Left renal cortex interstitium (tissue), 4 donors: ENCODE results near the gene MTA3. TPM values are rescaled to one million over a fixed set of nuclear protein-coding genes. Genes with fewer than 3 reads are reported as not detected.
A peak's percentile ranks its signal among the peaks of the same experiment; 100 is the strongest.
"Not testable (repeated sequence)": the region's sequence is repeated elsewhere in the genome, so short reads cannot be mapped to it uniquely, and the experiment has no call there.

Experiments
- DNase-seq, 4 donors: peaks; one replicate each; pipeline ENCODE4 v3.0.0-alpha.2; 2013; ENCODE audit warnings: low read depth in 4 of 4, low spot score in 2 of 4, missing footprints in 1 of 4
- polyA plus RNA-seq, 4 donors: library from polyadenylated mRNA; unstranded; fragments of 120-200 nt; gene quantifications; one replicate each; pipeline ENCODE4 v1.2.1, GENCODE V29; 2013; ENCODE audit not compliant: insufficient read length in 4 of 4

The MTA3 gene
- polyA plus RNA-seq, 4 donors: 60.8 to 83.8 (median 67.7) TPM

GRCh38 chr2:42722320-42723190, 154.1 kb downstream of the MTA3 start:
- peak in 2 of 4 donors; percentile 4 to 15 for DNase-seq

- no peak for DNase-seq
Measured at GRCh38 chr2:42723465-42723864, 155.0 kb downstream of the MTA3 start.

GRCh38 chr2:42724886-42725285, 156.5 kb downstream of the MTA3 start:
- DNase-seq: no peak

- DNase-seq: no peak
Measured at GRCh38 chr2:42725657-42726056, 157.2 kb downstream of the MTA3 start.

GRCh38 chr2:42726680-42727079, 158.2 kb downstream of the MTA3 start:
- DNase-seq: no peak

GRCh38 chr2:42731316-42731715, 162.9 kb downstream of the MTA3 start:
- not testable (repeated sequence) for DNase-seq

GRCh38 chr2:42733852-42734251, 165.4 kb downstream of the MTA3 start:
- no peak for DNase-seq

- no peak for DNase-seq
Measured at GRCh38 chr2:42736598-42737322, 168.3 kb downstream of the MTA3 start.

GRCh38 chr2:42741140-42741539, 172.7 kb downstream of the MTA3 start:
- no peak for DNase-seq

- no peak for DNase-seq
Measured at GRCh38 chr2:42742740-42743658, 174.6 kb downstream of the MTA3 start.

- no peak for DNase-seq
Measured at GRCh38 chr2:42743659-42743990, 175.2 kb downstream of the MTA3 start.

GRCh38 chr2:42744545-42745082, 176.2 kb downstream of the MTA3 start:
- no peak for DNase-seq

- no peak for DNase-seq
Measured at GRCh38 chr2:42747422-42747821, 179.0 kb downstream of the MTA3 start.

GRCh38 chr2:42748840-42749239, 180.4 kb downstream of the MTA3 start:
- no peak for DNase-seq

GRCh38 chr2:42752314-42752713, 183.9 kb downstream of the MTA3 start:
- no peak for DNase-seq

GRCh38 chr2:42752816-42753813, 184.7 kb downstream of the MTA3 start:
- no peak for DNase-seq

GRCh38 chr2:42754021-42754775, 185.8 kb downstream of the MTA3 start:
- no peak for DNase-seq

- no peak for DNase-seq
Measured at GRCh38 chr2:42754776-42755140, 186.3 kb downstream of the MTA3 start.
